ENCODE results near the gene UBXN6. TPM values are rescaled to one million over a fixed set of nuclear protein-coding genes. Genes with fewer than 3 reads are reported as not detected.

The UBXN6 gene
- total and polyA plus RNA-seq, 7 donors = 110 to 274 (median 134) TPM

- no peak for TF ChIP-seq CTCF (IDR thresholded peaks at IDR 0.05)
- peaks cover 6 to 31% of the 10 kb centered on the region in 2 donors for H3K36me3 ChIP-seq (ENCODE audit: insufficient read depth in 1 of 2, low read depth in 1 of 2)
- H3K4me1 ChIP-seq = peaks cover 4% of the 10 kb centered on the region
- intact Hi-C loops (cut with DNase I) = no loop called here
- H3K27me3 ChIP-seq (ENCODE audit: insufficient read depth in 3 of 3, low read length in 2 of 3) = no peaks in the 10 kb centered on the region
- 18 to 24% (median 22%) methylated on average over 25 of the region's 25 CpGs for WGBS, 3 donors
- peak overlapping the region; percentile 61 for H3K27ac ChIP-seq
- DNase-seq = no peak
- ATAC-seq = no peak
- peak overlapping the region; percentile 91 for H3K4me3 ChIP-seq
- H3K9me3 ChIP-seq = no peaks in the 10 kb centered on the region
Observed at GRCh38 chr19:4473011-4473762, 15.6 kb upstream of the UBXN6 start.

- intact Hi-C loops (cut with DNase I) = no loop called here
- no peaks in the 10 kb centered on the region for H3K27me3 ChIP-seq (ENCODE audit: insufficient read depth in 3 of 3, low read length in 2 of 3)
- H3K9me3 ChIP-seq = no peaks in the 10 kb centered on the region
- H3K4me1 ChIP-seq = peaks cover 4% of the 10 kb centered on the region
- H3K4me3 ChIP-seq = peak within 1 kb of the TSS; percentile 91
- 0 to 1% (median 0%) methylated on average over 35 to 71 of the region's 71 CpGs for WGBS, 3 donors
- ATAC-seq (no peak), DNase-seq (peak; percentile 18 to 68)
- peaks cover 6 to 23% of the 10 kb centered on the region in 2 donors for H3K36me3 ChIP-seq (ENCODE audit: insufficient read depth in 1 of 2, low read depth in 1 of 2)
- no peak for TF ChIP-seq CTCF (IDR thresholded peaks at IDR 0.05)
- peak within 1 kb of the TSS; percentile 79 for H3K27ac ChIP-seq
Observed at GRCh38 chr19:4472174-4472974, 14.8 kb upstream of the UBXN6 start, which contains the start of gene HDGFL2. Gene HDGFL2 (plus strand): TSS chr19:4472297. CDS start chr19:4472351, 54 bp downstream.

- intact Hi-C loops (cut with DNase I) = no loop called here
- 0 to 1% (median 0%) methylated on average over 33 of the region's 33 CpGs for WGBS, 3 donors
Observed at GRCh38 chr19:4471403-4472173, 14.0 kb upstream of the UBXN6 start.

More at GRCh38 chr19:4471403-4472173, 14.0 kb upstream of the UBXN6 start:
- peak; percentile 92 to 96 (median 94) for ATAC-seq
- Histone ChIP-seq H3K27ac (peak overlapping the region; percentile 79), H3K9me3 (no peaks in the 10 kb centered on the region), H3K36me3 (ENCODE audit: insufficient read depth in 1 of 2, low read depth in 1 of 2) (peaks cover 3 to 15% of the 10 kb centered on the region in 2 donors), H3K27me3 (ENCODE audit: insufficient read depth in 3 of 3, low read length in 2 of 3) (no peaks in the 10 kb centered on the region), H3K4me1 (peaks cover 4% of the 10 kb centered on the region), H3K4me3 (peak overlapping the region; percentile 91)
- DNase-seq = peak; percentile 98 to 99
- no peak for TF ChIP-seq CTCF (IDR thresholded peaks at IDR 0.05)

Measured in psoas muscle (tissue), 8 donors.